COR-L47 (cell line): ENCODE measurements around the gene KLF17.

ENCODE experiments used
- DNase-seq: peaks from one replicate; lab custom pipeline; 2025; lab: John Stamatoyannopoulos, UW

KLF17 gene

GRCh38 chr1:44152692-44153091 is 34.1 kb downstream of the KLF17 start:
- DNase-seq = no peak

- no peak for DNase-seq
These were observed 35.4 kb downstream of the KLF17 start for GRCh38 chr1:44154049-44154448.

GRCh38 chr1:44157903-44158302 is 39.3 kb downstream of the KLF17 start:
- DNase-seq = no peak

GRCh38 chr1:44158871-44159270 is 40.2 kb downstream of the KLF17 start:
- DNase-seq = no peak

GRCh38 chr1:44161546-44161945 is 42.9 kb downstream of the KLF17 start:
- no peak for DNase-seq

- no peak for DNase-seq
These were observed 50.0 kb downstream of the KLF17 start for GRCh38 chr1:44168520-44169098.

- DNase-seq = no peak
These were observed 51.7 kb downstream of the KLF17 start for GRCh38 chr1:44170281-44170823.

GRCh38 chr1:44174630-44175029 is 56.0 kb downstream of the KLF17 start:
- no peak for DNase-seq
